Measurements from ENCODE around the gene CSTB.

Gene CSTB

DNA sequence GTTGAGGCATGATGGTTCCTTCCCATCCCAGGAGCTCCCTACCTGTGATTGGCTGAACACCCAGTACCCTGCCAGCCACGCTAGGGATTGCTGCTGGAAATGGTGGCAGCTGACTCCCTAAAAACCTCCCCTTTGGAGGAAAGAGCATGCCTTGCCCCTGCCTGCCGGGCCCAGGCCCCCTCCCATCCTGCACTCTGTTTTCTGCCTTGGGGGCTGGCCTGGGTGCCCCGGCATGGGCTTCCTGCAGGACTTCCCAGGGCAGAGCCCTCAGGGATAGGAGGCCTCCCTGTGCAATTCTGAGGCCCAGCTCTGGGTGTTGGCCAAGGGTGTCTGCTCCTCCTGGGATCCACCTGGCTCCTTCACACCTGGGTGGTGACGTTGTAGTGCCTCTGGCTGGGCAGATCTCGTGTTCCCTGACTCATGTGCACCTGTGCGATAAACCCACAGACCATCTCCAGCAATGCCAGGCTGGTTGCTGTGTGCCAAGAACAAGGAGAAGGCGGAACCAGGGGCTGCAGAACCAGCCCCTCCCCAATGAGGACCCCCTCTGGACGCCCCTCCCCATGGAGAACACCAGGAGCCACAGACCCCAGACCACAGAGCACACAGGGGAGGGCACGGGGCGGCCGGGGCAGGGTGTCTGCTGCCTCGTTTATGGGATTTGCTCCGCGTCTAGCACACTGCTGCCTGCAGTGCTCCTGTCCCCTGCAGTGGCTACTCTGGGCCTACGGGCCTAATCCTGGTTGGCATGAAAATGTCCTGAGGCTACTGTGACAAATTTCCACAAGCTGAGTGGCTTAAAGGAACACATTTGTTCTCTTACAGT, 13.6 kb downstream of the CSTB start:
- H3K27ac ChIP-seq: no peak overlapping the region
- TF ChIP-seq, protein P1, sequence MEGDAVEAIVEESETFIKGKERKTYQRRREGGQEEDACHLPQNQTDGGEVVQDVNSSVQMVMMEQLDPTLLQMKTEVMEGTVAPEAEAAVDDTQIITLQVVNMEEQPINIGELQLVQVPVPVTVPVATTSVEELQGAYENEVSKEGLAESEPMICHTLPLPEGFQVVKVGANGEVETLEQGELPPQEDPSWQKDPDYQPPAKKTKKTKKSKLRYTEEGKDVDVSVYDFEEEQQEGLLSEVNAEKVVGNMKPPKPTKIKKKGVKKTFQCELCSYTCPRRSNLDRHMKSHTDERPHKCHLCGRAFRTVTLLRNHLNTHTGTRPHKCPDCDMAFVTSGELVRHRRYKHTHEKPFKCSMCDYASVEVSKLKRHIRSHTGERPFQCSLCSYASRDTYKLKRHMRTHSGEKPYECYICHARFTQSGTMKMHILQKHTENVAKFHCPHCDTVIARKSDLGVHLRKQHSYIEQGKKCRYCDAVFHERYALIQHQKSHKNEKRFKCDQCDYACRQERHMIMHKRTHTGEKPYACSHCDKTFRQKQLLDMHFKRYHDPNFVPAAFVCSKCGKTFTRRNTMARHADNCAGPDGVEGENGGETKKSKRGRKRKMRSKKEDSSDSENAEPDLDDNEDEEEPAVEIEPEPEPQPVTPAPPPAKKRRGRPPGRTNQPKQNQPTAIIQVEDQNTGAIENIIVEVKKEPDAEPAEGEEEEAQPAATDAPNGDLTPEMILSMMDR (conservative IDR thresholded peaks at IDR 0.05): no peak

DNA sequence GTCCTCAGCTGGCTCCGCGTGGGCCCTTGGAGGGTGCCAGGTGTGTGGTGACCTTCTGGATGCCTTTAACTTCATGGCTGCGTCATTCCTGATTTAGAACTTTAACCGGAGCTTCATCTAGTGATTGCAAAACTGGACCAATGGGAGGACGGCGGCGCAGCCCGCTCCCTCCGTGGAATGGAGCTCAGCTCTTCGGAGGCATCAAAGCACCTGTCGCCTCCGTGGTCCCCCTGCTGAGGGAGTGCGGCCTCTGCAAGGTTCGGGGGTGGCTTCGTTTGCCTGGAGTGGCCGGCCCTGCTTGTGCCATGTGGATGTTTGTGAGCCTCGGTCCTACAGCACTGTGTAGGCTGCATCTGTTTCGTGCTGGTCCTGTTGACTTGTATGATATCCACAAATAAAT, 14.2 kb downstream of the CSTB start:
- TF ChIP-seq, protein P1 (conservative IDR thresholded peaks at IDR 0.05): no peak
- no peak overlapping the region for H3K27ac ChIP-seq

DNA sequence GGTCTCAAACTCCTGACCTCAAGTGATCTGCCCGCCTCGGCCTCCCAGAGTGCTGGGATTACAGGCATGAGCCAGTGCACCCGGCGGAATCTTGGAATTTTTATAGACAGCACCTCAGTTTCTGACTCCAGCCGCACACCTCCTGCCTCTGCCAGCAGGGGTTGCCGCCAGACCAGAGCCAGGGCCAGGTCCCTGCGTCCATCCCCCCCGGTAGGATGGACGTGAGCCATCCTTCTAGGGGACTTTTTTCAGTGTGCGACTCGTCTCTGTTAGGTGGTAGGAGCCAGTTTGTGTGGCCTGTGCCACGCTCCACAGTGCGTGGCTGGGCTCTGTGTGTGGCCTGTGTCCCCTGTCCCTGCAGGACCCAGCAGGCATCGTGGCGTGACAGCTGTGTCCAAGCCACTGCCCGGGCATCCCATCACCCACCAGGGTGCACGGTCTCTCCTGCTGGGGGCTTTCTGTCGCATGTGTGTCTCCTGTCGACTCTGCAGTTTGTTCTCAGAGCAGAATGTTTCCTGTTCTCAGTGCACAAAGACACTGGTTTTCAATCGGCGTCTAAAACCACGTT, 15.6 kb downstream of the CSTB start:
- TF ChIP-seq, protein P1 (conservative IDR thresholded peaks at IDR 0.05): peak; percentile 19; the same call in 1 of the 2 replicates
- H3K27ac ChIP-seq: no peak overlapping the region

DNA sequence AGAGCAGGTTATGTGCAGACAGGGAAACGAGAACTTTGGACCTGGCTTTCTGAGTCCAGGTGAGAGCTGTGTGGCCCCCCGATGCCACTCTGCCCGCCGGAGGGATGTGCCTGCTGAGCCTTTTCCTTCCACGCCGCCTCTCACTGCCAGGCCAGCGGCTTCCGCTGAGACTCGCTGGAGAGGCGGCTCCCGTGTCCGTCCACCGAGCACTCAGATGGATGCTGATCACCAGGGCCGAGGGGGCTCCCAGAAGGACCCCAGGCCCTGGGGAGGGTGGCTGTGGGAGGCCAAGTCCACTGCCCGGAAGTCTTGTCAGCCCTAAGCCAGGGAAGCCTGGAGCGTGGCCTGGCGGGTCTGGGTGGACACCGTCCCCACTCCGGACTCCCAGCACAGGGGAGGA, 16.5 kb downstream of the CSTB start:
- TF ChIP-seq, protein P1 (conservative IDR thresholded peaks at IDR 0.05): no peak
- no peak overlapping the region for H3K27ac ChIP-seq

DNA sequence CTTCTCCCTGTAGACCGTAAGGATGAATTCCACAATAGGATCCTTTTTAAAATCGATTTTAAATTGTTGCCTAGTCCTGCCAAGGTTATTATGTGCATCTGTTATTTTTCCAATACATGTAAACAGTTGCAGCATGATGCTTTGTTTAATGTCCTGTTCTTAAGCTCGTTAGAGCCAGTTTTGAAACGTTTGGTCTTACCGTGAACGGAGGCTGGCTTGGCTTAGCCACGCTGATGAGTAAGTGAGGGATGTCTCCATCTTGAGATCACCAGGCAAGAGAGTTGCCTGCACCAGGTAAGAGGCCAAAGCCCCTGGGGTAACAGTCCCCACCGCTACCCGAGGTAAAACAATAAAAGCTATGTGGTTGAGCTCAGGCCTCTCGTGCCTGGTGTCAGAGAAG, 17.3 kb downstream of the CSTB start:
- TF ChIP-seq, protein P1 (conservative IDR thresholded peaks at IDR 0.05): no peak
- H3K27ac ChIP-seq: peak overlapping the region; percentile 20; the same call in 1 of the 2 replicates

DNA sequence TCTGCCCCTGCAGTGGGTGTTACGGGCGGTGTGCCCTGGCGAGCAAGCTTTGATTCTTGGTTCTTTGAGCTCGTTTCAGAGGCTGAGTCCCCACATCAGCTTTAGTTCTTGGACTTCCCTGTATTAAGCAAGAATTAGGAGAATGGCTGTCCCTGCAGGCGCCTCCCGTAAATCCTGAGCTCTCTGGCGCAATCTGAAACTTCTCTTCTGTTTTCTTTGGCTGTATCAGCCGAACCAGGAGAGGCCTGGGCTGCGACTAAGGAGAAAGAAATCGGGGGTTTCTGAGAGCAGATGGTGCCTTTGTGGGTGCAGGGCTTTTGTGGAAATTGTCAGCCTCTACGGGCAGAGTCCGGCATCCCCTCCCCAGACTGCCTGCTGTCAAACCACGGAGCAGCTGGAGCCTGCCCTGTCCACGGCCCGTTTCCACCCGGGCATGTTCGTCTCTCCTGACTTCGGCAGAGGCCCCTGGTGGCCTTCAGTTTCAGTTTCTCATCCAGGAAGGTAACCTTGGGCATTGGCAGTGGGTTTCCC, 17.9 kb downstream of the CSTB start:
- TF ChIP-seq, protein P1 (conservative IDR thresholded peaks at IDR 0.05): no peak
- H3K27ac ChIP-seq: peak overlapping the region; percentile 20; the same call in 1 of the 2 replicates

DNA sequence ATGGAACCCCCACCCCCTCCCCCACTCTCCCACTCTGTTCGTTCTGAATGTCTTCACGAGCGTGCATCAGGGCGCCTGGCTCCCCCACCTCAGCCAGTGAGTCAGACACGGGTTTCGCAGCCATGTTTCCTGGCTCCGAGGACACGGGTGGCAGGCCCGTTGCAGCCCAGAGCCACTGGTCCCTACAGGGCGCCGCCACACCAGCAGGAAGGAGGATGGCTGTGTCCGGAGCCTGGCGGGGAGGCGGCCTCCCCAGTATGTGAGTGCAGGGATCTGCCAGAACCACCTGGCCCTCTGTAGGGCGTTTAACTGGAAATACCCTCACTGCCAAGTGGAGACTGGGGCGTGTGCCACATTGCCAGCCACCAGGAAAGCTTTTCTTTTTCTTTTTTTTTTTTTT, 18.5 kb downstream of the CSTB start:
- TF ChIP-seq, protein P1 (conservative IDR thresholded peaks at IDR 0.05): no peak
- H3K27ac ChIP-seq: peak overlapping the region; percentile 20; the same call in 1 of the 2 replicates

All from VCaP (cell line).